Measurements from ENCODE around the gene JAG2. TPM values are rescaled to one million over a fixed set of nuclear protein-coding genes. Genes with fewer than 3 reads are reported as not detected.

JAG2 gene
- total RNA-seq, 1 experiment from 2014 or later, result 85.9 TPM

DNA sequence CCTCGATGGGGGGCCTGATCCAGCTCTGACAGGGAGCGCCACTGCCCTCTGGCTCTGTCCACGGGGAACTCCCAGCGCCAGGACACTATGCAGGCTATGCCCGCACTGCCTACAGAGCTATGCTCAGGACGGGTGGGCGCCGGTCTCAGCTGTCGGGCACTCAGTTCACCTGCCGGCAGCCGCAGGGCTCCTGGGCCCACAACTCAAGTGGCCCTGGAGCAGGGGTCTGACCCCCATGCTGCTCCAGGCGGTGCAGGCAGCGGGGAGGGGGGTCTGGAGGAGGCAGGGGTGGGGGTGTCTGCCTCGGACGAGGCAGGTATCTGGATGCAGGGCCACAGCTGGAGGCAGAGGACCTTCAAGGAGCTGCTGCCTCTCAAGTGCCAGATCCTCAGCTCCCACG, 41.1 kb upstream of the JAG2 start:
- Histone ChIP-seq H3K9me3 (ENCODE audit: control insufficient read depth in 1 of 2, insufficient read depth in 1 of 2, low read depth in 1 of 2, low read length in 2 of 2) (no peaks in the 10 kb centered on the region), H3K27ac (ENCODE audit: low read depth, low read length) (no peak overlapping the region), H4K20me1 (ENCODE audit: insufficient read depth) (no peaks in the 10 kb centered on the region), H3K9ac (ENCODE audit: low read length) (no peak overlapping the region), H2AFZ (ENCODE audit: low read depth, low read length, poor library complexity, severe bottlenecking) (no peak overlapping the region), H3K79me2 (ENCODE audit: insufficient read depth, low read length) (no peaks in the 10 kb centered on the region), H3K9me2 (ENCODE audit: insufficient read depth) (no peaks in the 10 kb centered on the region), H3K4me3 (replicated peaks in 1 of 2; ENCODE audit: low read depth in 1 of 2, low read length in 2 of 2) (no peak overlapping the region), H3K4me2 (ENCODE audit: low read length) (no peak overlapping the region), H3K36me3 (ENCODE audit: control insufficient read depth in 1 of 2, insufficient read depth in 2 of 2, low read length in 2 of 2) (no peaks in the 10 kb centered on the region), H3K27me3 (ENCODE audit: insufficient read depth, low read length) (no peaks in the 10 kb centered on the region), H3K4me1 (ENCODE audit: control insufficient read depth in 1 of 2, insufficient read depth in 2 of 2, low read length in 2 of 2) (peaks cover 3 to 4% of the 10 kb centered on the region in 2 experiments; a peak in 2 of 4 replicates)
- ChIA-PET POLR2A (no interaction called here), CTCF (no interaction called here), RAD21 (ENCODE audit: low non-redundant PET in 1 of 2, low total read pairs in 2 of 2, uncharacterized antibody in 2 of 2, unreplicated experiment in 2 of 2) (no interaction called here)
- DNase-seq (ENCODE audit: low read depth, low spot score), result no peak
- intact Hi-C loops (cut with micrococcal nuclease), result no loop called here
- no TSS peak for BruUV-seq (replicated peaks)
- no peak for TF ChIP-seq SRF (IDR thresholded peaks at IDR 0.05; ENCODE audit: low read depth)
- TF ChIP-seq YY1 (IDR thresholded peaks at IDR 0.05; ENCODE audit: extremely low read depth, insufficient replicate concordance, low read depth, low read length), result no peak
- TF ChIP-seq JUND (IDR thresholded peaks at IDR 0.05), result no peak
- TF ChIP-seq MAX (IDR thresholded peaks at IDR 0.05), result no peak
- no peak for TF ChIP-seq ZNF274 (IDR thresholded peaks at IDR 0.05; ENCODE audit: low read depth, low read length)
- TF ChIP-seq CEBPB (IDR thresholded peaks at IDR 0.05; ENCODE audit: low read depth), result no peak
- ATAC-seq, result no peak

DNA sequence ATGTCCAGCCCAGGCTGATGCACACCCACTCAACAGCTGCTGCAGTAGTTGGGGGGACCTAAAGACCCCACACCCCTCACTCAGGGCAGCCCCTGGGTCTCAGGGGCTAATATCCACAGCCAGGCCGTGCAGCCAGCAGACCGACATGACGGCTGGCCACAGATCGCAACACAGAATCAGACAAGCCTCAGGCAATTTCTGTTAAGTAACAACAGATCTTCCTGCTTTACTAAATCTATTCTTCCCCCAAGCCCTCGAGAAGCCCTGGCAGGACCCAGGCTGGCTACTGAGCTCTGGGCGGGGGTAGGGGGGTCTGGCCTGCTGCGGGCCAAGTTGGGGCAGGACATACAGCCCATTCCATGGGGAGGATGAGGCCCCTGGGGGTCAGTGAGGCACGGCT, 40.5 kb upstream of the JAG2 start:
- Histone ChIP-seq H3K9me2 (ENCODE audit: insufficient read depth) (no peaks in the 10 kb centered on the region), H2AFZ (ENCODE audit: low read depth, low read length, poor library complexity, severe bottlenecking) (no peak overlapping the region), H3K27me3 (ENCODE audit: insufficient read depth, low read length) (no peaks in the 10 kb centered on the region), H4K20me1 (ENCODE audit: insufficient read depth) (no peaks in the 10 kb centered on the region), H3K4me3 (replicated peaks in 1 of 2; ENCODE audit: low read depth in 1 of 2, low read length in 2 of 2) (no peak overlapping the region), H3K4me1 (ENCODE audit: control insufficient read depth in 1 of 2, insufficient read depth in 2 of 2, low read length in 2 of 2) (peaks cover 3 to 4% of the 10 kb centered on the region in 2 experiments; a peak in 2 of 4 replicates), H3K9ac (ENCODE audit: low read length) (no peak overlapping the region), H3K36me3 (ENCODE audit: control insufficient read depth in 1 of 2, insufficient read depth in 2 of 2, low read length in 2 of 2) (no peaks in the 10 kb centered on the region), H3K79me2 (ENCODE audit: insufficient read depth, low read length) (no peaks in the 10 kb centered on the region), H3K27ac (ENCODE audit: low read depth, low read length) (no peak overlapping the region), H3K4me2 (ENCODE audit: low read length) (no peak overlapping the region), H3K9me3 (ENCODE audit: control insufficient read depth in 1 of 2, insufficient read depth in 1 of 2, low read depth in 1 of 2, low read length in 2 of 2) (no peaks in the 10 kb centered on the region)
- CTCF ChIA-PET, result no interaction called here
- ATAC-seq (no peak), DNase-seq (ENCODE audit: low read depth, low spot score) (no peak)
- TF ChIP-seq CEBPB (IDR thresholded peaks at IDR 0.05; ENCODE audit: low read depth) (no peak), CBX3 (IDR thresholded peaks at IDR 0.05; ENCODE audit: low read depth) (no peak), EZH2phosphoT487 (IDR thresholded peaks at IDR 0.05; ENCODE audit: borderline replicate concordance) (no peak), TCF7L2 (IDR thresholded peaks at IDR 0.05; ENCODE audit: borderline replicate concordance, extremely low read depth, insufficient read depth, insufficient read length) (no peak), SP1 (IDR thresholded peaks at IDR 0.05; ENCODE audit: low read depth) (no peak), MAX (IDR thresholded peaks at IDR 0.05) (no peak), EGR1 (IDR thresholded peaks at IDR 0.05; ENCODE audit: low read depth) (no peak), SRF (IDR thresholded peaks at IDR 0.05; ENCODE audit: low read depth) (no peak), YY1 (IDR thresholded peaks at IDR 0.05; ENCODE audit: extremely low read depth, insufficient replicate concordance, low read depth, low read length) (no peak), ZNF274 (IDR thresholded peaks at IDR 0.05; ENCODE audit: low read depth, low read length) (no peak), POLR2AphosphoS5 (IDR thresholded peaks at IDR 0.05; ENCODE audit: low read depth, low read length) (no peak)
- TF ChIP-seq, protein P1, sequence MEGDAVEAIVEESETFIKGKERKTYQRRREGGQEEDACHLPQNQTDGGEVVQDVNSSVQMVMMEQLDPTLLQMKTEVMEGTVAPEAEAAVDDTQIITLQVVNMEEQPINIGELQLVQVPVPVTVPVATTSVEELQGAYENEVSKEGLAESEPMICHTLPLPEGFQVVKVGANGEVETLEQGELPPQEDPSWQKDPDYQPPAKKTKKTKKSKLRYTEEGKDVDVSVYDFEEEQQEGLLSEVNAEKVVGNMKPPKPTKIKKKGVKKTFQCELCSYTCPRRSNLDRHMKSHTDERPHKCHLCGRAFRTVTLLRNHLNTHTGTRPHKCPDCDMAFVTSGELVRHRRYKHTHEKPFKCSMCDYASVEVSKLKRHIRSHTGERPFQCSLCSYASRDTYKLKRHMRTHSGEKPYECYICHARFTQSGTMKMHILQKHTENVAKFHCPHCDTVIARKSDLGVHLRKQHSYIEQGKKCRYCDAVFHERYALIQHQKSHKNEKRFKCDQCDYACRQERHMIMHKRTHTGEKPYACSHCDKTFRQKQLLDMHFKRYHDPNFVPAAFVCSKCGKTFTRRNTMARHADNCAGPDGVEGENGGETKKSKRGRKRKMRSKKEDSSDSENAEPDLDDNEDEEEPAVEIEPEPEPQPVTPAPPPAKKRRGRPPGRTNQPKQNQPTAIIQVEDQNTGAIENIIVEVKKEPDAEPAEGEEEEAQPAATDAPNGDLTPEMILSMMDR (IDR thresholded peaks at IDR 0.05 in 2 of 3, conservative IDR thresholded peaks at IDR 0.05 in 1 of 3; ENCODE audit: borderline replicate concordance in 1 of 3, insufficient read depth in 1 of 3, low read depth in 2 of 3, low read length in 2 of 3), result no peak
- intact Hi-C loops (cut with micrococcal nuclease), result no loop called here
- POLR2A ChIA-PET, result no interaction called here
- BruUV-seq (replicated peaks), result no TSS peak
- RAD21 ChIA-PET (ENCODE audit: low non-redundant PET in 1 of 2, low total read pairs in 2 of 2, uncharacterized antibody in 2 of 2, unreplicated experiment in 2 of 2), result no interaction called here
